HG02938 (cell line): ENCODE results near the gene CFAP77.

Experiments used
- ATAC-seq: cut with Tn5 transposase; IDR thresholded peaks from one replicate; pipeline ENCODE4 v1.9.1; 2021; ENCODE audit warnings: mild to moderate bottlenecking, moderate library complexity; ENCODE audit not compliant: unreplicated experiment

Gene CFAP77

DNA sequence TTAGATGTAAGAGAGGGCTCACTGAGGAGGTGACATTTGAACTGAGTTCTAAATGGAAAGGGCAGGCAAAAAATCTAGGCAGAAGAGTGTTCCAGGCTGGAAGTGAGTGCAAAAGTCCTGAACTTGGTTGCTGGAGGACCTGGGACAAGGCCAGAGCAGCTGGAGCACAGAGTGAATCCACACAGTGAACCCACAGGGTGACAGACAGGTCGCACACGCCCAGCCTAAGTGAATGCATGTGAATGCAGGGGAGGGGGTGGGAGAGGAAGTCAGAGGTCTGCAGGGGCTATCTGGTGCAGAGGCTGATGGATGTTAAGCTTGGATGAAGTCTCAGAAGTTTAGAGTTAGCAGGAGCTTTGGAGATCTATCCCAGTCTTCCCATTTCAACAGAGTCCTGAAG is 2.8 kb upstream of the CFAP77 start:
- no peak for ATAC-seq

- no peak for ATAC-seq
Observed at GRCh38 chr9:132408521-132408920, 1.5 kb upstream of the CFAP77 start.

GRCh38 chr9:132410642-132411041 is 631 bp downstream of the CFAP77 start:
- ATAC-seq, result no peak

- ATAC-seq, result no peak
Observed at GRCh38 chr9:132411091-132411508, 1.1 kb downstream of the CFAP77 start.

DNA sequence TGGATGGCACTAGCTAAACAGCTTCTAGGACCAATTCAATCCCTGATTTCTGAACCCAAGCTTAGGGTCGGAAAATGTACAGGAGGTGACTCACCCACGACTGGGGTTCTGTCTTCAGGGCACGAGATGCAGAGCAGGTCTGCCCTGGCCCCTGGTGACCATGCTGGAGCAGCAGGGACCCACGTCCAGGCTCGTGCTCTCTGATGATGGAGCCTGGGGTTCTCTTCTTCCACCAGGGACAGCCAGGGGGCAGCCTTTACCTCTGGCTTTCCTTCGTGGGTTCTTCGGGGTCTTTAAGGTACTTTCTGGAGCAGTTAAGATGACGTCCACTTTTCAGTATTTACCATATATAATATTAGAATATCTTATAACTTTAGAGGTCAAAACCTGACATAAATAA is 2.1 kb downstream of the CFAP77 start:
- no peak for ATAC-seq

GRCh38 chr9:132413926-132414325 is 3.9 kb downstream of the CFAP77 start:
- ATAC-seq, result no peak

DNA sequence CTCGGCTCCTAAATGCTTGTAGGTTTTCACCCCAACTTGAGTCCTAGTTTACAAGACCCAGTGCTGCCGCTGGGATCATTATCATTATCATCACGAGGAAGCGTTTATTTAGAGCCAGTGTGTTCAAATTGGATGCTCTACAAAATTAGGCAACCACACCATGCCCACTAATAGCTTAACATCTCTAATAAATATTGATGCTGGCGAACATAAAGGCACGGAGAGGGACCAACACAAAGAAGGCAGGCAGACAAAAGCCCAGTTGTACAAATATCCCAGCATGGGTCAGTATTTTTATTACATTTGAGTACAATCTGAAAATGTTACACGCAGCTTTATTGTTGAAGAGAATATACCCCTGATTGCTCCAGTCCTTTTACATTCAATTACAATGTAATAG is 4.7 kb downstream of the CFAP77 start:
- ATAC-seq, result no peak

DNA sequence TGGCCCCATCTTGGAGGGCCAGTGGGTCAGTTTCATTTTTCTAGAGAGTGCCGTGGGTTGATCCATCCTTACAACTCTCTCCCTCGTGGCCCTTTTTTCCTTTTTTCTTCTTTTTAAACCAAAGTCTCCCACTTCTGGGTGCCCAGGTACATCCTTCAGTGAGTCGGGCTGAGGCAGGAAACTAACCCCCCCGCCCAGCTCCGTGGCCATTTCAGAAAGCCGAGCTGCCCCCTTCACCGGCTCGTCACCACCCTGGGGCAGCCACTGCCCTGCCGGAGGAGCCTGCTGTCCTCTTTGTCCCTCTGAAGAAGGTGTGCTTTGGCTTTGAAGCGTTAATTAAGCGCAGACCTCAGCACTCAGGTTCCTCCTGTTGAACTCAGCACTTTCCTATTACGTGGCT is 5.2 kb downstream of the CFAP77 start:
- ATAC-seq, result no peak

DNA sequence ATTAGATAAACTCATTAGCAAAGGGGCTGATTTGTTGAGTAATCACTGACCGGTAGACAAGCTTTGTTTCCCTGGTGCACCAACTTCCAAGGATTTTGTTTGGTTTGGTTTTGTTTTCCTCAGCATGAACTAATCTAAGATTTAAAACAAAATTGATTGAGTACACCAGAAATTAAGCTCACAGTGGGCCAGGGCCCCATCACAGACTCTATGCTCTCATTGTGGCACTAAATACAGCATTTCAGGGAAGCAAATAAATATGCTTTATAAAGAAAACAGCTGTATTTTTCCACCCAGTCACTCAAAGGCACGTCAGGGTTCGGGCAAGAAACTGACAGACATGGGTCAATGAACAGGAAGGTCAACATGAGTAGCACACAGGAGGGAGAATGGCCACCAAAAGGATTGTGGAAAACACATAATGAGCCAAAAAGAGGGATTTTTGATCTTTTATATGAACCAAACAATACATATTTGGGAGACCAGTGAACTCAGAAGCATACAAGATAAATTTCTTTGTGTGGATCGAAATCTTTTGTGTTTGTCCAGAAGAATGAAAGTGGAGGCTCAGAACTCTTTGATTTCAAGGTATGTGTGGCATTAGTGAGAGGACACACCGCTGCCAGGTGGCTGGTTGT is 8.8 kb downstream of the CFAP77 start:
- no peak for ATAC-seq

DNA sequence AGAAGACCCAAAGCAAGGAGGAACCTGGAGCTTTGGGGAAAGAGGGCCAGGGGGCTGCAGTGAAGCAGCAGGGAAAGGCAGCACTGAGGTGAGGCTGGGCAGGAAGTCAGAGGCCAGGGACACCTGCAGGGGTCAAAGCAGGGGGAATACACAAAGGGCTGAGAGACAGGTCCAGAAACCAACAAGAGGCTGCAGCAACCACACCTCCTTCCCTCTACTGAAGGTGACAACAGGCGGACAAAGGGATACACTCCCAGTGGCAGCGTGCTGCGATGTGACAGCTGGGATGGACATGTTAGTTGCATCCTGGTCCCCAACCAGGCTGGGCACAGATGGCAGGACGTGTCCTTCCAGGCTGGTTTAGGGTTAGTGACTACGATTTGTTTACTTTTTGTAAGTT is 12.6 kb downstream of the CFAP77 start:
- ATAC-seq, result no peak

DNA sequence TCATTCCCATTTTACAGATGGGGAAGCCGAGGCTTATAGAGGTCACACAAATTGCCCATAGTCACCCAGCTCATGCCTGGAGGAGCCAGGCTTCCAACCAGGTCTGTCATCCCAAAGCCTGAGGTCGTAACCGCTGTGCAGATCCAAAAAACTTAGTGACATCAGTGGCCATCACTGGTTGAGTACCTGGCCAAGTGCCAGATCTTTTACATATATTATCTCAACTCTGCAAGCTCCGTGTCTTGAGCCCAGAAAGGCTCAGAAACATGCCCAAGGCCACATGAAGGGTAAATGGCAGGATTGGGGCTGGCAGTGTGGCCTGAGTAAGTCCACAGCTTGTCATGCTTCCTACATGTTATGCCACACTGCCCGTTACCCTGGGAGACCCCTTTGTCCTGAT is 13.5 kb downstream of the CFAP77 start:
- ATAC-seq, result no peak

DNA sequence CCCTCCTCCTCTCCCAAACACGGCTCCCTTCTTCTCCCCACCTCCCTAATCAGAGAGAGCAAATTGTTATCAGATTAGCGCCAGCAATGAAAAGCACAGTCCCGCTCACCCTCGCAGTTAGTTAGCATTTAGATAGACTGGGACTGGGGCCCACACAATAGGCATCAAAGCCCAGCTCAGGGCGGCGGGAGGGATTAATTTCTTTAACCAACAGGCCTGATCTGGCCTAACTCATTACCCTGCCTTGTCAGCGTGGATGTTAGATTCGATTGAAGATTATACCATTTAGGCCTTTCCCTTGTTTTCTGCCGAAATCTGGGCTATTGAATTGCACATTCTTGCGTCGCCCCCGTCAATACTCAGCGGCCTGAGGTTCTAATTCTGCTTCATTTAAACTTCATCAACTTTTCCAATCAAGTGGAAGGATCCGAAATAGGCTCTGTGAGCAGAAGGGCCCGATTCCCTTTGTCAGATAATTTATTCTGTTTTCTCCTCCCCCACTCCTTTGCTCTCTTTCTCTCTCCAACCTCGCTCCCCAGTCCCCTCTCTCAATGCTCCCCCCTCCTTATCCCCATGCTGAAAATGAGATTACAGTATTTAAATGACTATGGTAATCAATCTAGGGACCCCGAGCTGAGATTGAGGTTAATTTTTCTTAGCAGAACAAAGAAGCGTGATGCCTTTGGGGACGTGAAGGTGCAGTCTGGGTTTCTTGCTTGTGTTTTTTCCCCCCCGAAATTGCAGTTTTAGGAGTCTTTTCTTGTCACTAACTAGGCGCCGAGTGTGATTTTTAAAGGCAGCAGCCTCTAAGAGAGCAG is 15.1 kb downstream of the CFAP77 start:
- ATAC-seq, result no peak

DNA sequence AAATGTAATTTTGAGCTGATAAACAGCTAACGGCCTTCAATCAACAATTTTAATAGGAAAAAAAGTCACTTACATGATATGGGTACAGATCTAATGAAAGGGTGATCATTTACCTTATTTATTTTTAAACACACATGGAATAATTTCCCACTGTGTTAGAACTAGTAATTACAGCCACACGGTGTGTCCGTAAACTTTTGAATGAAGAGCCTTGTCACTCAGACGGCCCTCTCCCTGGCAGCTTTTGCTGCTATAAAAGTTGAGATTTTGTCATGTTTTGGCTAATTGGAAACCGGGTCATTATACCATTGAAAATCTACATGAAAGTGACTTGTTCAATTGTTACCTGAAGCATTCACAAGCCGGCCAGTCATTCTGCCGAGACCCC is 15.7 kb downstream of the CFAP77 start:
- ATAC-seq, result no peak

GRCh38 chr9:132426639-132427414 is 16.8 kb downstream of the CFAP77 start:
- ATAC-seq, result no peak

- no peak for ATAC-seq
Observed at GRCh38 chr9:132430998-132431397, 21.0 kb downstream of the CFAP77 start.

DNA sequence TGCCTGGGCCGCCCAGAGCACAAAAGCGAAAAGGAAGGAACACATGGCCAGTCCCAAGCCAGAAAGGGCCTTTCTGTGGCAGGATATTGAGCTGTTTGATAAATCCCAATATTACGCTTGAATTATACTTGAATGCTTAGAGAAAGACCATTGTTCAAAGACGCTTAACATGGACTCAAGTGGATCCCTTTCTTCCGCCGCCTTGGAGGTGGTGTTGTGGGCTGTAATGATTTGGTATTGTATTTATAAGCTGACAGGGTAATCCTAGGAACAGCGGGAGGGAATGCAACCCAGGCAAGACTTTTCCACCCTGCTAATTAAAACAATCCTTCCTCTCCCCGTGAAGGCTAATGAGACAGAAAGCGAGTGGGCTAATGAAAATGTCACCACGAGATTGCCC is 24.9 kb downstream of the CFAP77 start:
- no peak for ATAC-seq

DNA sequence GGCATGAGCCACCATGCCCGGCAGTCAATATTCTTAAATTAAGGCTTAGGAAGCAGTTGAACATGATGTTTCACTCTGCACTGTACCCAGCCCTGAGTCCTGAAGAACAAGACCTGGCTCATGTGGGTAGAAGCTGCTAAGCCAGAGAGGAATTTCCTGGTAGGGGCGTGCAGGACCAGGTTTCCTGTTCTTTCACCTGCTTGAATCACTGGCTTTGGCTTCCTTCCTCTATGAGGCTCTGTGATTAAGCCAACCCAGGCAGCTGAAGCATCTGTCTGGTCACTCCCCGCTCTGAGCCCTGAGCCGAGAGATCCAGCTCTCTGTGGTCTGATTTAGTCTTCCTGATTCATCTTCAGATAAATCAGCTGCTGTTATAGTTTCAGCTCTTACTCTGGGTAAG is 29.1 kb downstream of the CFAP77 start:
- ATAC-seq, result no peak

DNA sequence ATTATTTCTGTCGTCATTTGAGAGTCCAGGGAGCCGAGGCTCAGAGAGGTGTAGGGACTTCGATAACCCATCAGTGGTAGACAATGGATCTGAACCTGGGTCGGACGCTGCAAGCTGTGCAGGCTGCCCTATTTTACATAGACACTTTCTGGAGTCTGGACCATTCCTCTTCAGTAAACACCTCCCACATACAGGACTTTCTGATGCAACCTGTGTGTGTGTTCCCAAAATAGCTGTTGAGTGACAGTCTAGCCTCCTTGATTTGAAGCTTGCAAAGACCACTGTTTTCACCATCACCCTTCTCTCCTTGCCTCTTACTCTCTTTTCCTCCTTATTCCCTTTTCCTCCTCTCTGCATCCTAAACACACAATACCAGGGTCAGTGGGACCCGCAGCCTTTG is 30.7 kb downstream of the CFAP77 start:
- no peak for ATAC-seq

GRCh38 chr9:132441404-132441803 is 31.4 kb downstream of the CFAP77 start:
- ATAC-seq, result no peak

DNA sequence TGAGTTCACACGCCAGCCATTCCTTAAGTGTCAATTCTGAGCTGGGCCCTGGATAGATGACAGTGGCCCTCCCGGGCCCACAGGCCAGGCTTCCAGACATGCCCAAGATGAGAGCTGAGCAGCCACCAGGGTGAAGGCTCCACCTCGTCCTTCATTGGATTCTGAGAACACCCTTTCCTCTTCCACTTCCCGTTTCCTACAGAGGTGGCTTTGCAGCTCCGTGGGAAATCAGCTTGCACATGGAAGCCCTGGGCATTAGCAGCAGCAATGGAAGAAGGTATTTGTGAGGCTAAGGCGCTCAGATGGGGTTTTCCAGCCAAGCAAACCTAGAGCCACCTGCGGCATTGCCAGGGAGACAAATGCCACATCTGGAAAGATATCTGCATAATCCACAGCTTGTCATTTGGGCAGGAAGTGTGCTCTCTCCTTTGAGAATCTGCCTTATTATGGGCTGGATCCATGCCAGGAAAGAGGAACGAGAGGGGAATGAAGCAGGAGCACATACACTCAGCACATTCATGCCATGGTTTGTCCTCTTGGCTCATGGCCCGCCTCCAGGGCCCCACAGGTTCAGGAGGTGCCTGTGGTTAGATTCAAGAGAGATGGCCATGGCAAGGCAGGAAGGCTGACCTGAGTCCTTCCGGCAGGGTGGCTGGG is 34.1 kb downstream of the CFAP77 start:
- no peak for ATAC-seq

GRCh38 chr9:132446887-132447286 is 36.9 kb downstream of the CFAP77 start:
- no peak for ATAC-seq
